ENCODE results near the gene POGZ.
A peak's percentile ranks its signal among the peaks of the same experiment; 100 is the strongest.

POGZ gene

GRCh38 chr1:151369621-151370048 lies 89.7 kb downstream of the POGZ start:
- Histone ChIP-seq H3K4me1 (ENCODE audit: control insufficient read depth in 5 of 5, insufficient read depth in 5 of 5, low read length in 5 of 5) (peaks cover 8 to 73% (median 62%) of the 10 kb centered on the region in 5 donors), H3K9me3 (ENCODE audit: control insufficient read depth in 5 of 5, low read length in 5 of 5) (no peaks in the 10 kb centered on the region), H3K27ac (ENCODE audit: low read depth, low read length) (peak overlapping the region; percentile 97), H3K36me3 (ENCODE audit: control insufficient read depth in 5 of 5, insufficient read depth in 5 of 5, low read length in 5 of 5) (peaks cover 0 to 39% (median 29%) of the 10 kb centered on the region in 5 donors), H3K9ac (ENCODE audit: low read length in 5 of 5) (peak overlapping the region in 2 of 5 donors; percentile 12 to 74), H3K4me3 (ENCODE audit: low read depth in 1 of 5, low read length in 5 of 5) (peak overlapping the region; percentile 5 to 83 (median 28)), H3K27me3 (ENCODE audit: control insufficient read depth in 5 of 5, insufficient read depth in 4 of 5, low read length in 5 of 5) (no peaks in the 10 kb centered on the region)

GRCh38 chr1:151369302-151369610 lies 90.0 kb downstream of the POGZ start:
- H3K9me3 ChIP-seq (ENCODE audit: control insufficient read depth in 5 of 5, low read length in 5 of 5): no peaks in the 10 kb centered on the region
- peaks cover 0 to 43% (median 33%) of the 10 kb centered on the region in 5 donors for H3K36me3 ChIP-seq (ENCODE audit: control insufficient read depth in 5 of 5, insufficient read depth in 5 of 5, low read length in 5 of 5)
- H3K4me3 ChIP-seq (ENCODE audit: low read depth in 1 of 5, low read length in 5 of 5): peak overlapping the region in 4 of 5 donors; percentile 5 to 83 (median 24)
- peaks cover 8 to 76% (median 65%) of the 10 kb centered on the region in 5 donors for H3K4me1 ChIP-seq (ENCODE audit: control insufficient read depth in 5 of 5, insufficient read depth in 5 of 5, low read length in 5 of 5)
- no peaks in the 10 kb centered on the region for H3K27me3 ChIP-seq (ENCODE audit: control insufficient read depth in 5 of 5, insufficient read depth in 4 of 5, low read length in 5 of 5)
- peak overlapping the region in 2 of 5 donors; percentile 12 to 74 for H3K9ac ChIP-seq (ENCODE audit: low read length in 5 of 5)
- H3K27ac ChIP-seq (ENCODE audit: low read depth, low read length): peak overlapping the region; percentile 97

GRCh38 chr1:151368393-151369301 lies 90.6 kb downstream of the POGZ start:
- H3K27ac ChIP-seq (ENCODE audit: low read depth, low read length): peak overlapping the region; percentile 97
- no peaks in the 10 kb centered on the region for H3K27me3 ChIP-seq (ENCODE audit: control insufficient read depth in 5 of 5, insufficient read depth in 4 of 5, low read length in 5 of 5)
- peak overlapping the region in 3 of 5 donors; percentile 5 to 27 (median 25) for H3K4me3 ChIP-seq (ENCODE audit: low read depth in 1 of 5, low read length in 5 of 5)
- H3K4me1 ChIP-seq (ENCODE audit: control insufficient read depth in 5 of 5, insufficient read depth in 5 of 5, low read length in 5 of 5): peaks cover 8 to 75% (median 65%) of the 10 kb centered on the region in 5 donors
- H3K9me3 ChIP-seq (ENCODE audit: control insufficient read depth in 5 of 5, low read length in 5 of 5): no peaks in the 10 kb centered on the region
- peaks cover 0 to 49% (median 35%) of the 10 kb centered on the region in 5 donors for H3K36me3 ChIP-seq (ENCODE audit: control insufficient read depth in 5 of 5, insufficient read depth in 5 of 5, low read length in 5 of 5)
- peak overlapping the region in 3 of 5 donors; percentile 12 to 45 (median 20) for H3K9ac ChIP-seq (ENCODE audit: low read length in 5 of 5)

GRCh38 chr1:151367658-151368392 lies 91.5 kb downstream of the POGZ start:
- Histone ChIP-seq H3K36me3 (ENCODE audit: control insufficient read depth in 5 of 5, insufficient read depth in 5 of 5, low read length in 5 of 5) (peaks cover 0 to 55% (median 35%) of the 10 kb centered on the region in 5 donors), H3K27me3 (ENCODE audit: control insufficient read depth in 5 of 5, insufficient read depth in 4 of 5, low read length in 5 of 5) (no peaks in the 10 kb centered on the region), H3K9ac (ENCODE audit: low read length in 5 of 5) (peak overlapping the region in 3 of 5 donors; percentile 12 to 63 (median 20)), H3K9me3 (ENCODE audit: control insufficient read depth in 5 of 5, low read length in 5 of 5) (no peaks in the 10 kb centered on the region), H3K4me3 (ENCODE audit: low read depth in 1 of 5, low read length in 5 of 5) (peak overlapping the region in 1 of 5 donors; percentile 24), H3K27ac (ENCODE audit: low read depth, low read length) (peak overlapping the region; percentile 97), H3K4me1 (ENCODE audit: control insufficient read depth in 5 of 5, insufficient read depth in 5 of 5, low read length in 5 of 5) (peaks cover 8 to 67% (median 61%) of the 10 kb centered on the region in 5 donors)

GRCh38 chr1:151364996-151365395 lies 94.3 kb downstream of the POGZ start:
- H3K4me3 ChIP-seq (ENCODE audit: low read depth in 1 of 5, low read length in 5 of 5): no peak overlapping the region
- no peaks in the 10 kb centered on the region for H3K27me3 ChIP-seq (ENCODE audit: control insufficient read depth in 5 of 5, insufficient read depth in 4 of 5, low read length in 5 of 5)
- H3K36me3 ChIP-seq (ENCODE audit: control insufficient read depth in 5 of 5, insufficient read depth in 5 of 5, low read length in 5 of 5): peaks cover 0 to 68% (median 40%) of the 10 kb centered on the region in 5 donors
- H3K4me1 ChIP-seq (ENCODE audit: control insufficient read depth in 5 of 5, insufficient read depth in 5 of 5, low read length in 5 of 5): peaks cover 8 to 39% (median 33%) of the 10 kb centered on the region in 5 donors
- no peak overlapping the region for H3K27ac ChIP-seq (ENCODE audit: low read depth, low read length)
- H3K9ac ChIP-seq (ENCODE audit: low read length in 5 of 5): no peak overlapping the region
- H3K9me3 ChIP-seq (ENCODE audit: control insufficient read depth in 5 of 5, low read length in 5 of 5): peaks cover 0 to 9% (median 0%) of the 10 kb centered on the region in 5 donors

GRCh38 chr1:151362308-151363155 lies 96.8 kb downstream of the POGZ start:
- H3K36me3 ChIP-seq (ENCODE audit: control insufficient read depth in 5 of 5, insufficient read depth in 5 of 5, low read length in 5 of 5): peaks cover 0 to 54% (median 40%) of the 10 kb centered on the region in 5 donors

GRCh38 chr1:151361883-151362282 lies 97.4 kb downstream of the POGZ start:
- Histone ChIP-seq H3K27me3 (ENCODE audit: control insufficient read depth in 5 of 5, insufficient read depth in 4 of 5, low read length in 5 of 5) (no peaks in the 10 kb centered on the region), H3K9ac (ENCODE audit: low read length in 5 of 5) (no peak overlapping the region), H3K4me1 (ENCODE audit: control insufficient read depth in 5 of 5, insufficient read depth in 5 of 5, low read length in 5 of 5) (peaks cover 0 to 10% (median 4%) of the 10 kb centered on the region in 5 donors), H3K36me3 (ENCODE audit: control insufficient read depth in 5 of 5, insufficient read depth in 5 of 5, low read length in 5 of 5) (peaks cover 0 to 51% (median 37%) of the 10 kb centered on the region in 5 donors), H3K4me3 (ENCODE audit: low read depth in 1 of 5, low read length in 5 of 5) (no peak overlapping the region), H3K27ac (ENCODE audit: low read depth, low read length) (no peak overlapping the region), H3K9me3 (ENCODE audit: control insufficient read depth in 5 of 5, low read length in 5 of 5) (peaks cover 0 to 9% (median 0%) of the 10 kb centered on the region in 5 donors)

More at GRCh38 chr1:151362308-151363155, 96.8 kb downstream of the POGZ start:
- H3K4me3 ChIP-seq (ENCODE audit: low read depth in 1 of 5, low read length in 5 of 5): no peak overlapping the region
- H3K9ac ChIP-seq (ENCODE audit: low read length in 5 of 5): no peak overlapping the region
- no peaks in the 10 kb centered on the region for H3K27me3 ChIP-seq (ENCODE audit: control insufficient read depth in 5 of 5, insufficient read depth in 4 of 5, low read length in 5 of 5)
- peaks cover 0 to 9% (median 0%) of the 10 kb centered on the region in 5 donors for H3K9me3 ChIP-seq (ENCODE audit: control insufficient read depth in 5 of 5, low read length in 5 of 5)
- H3K4me1 ChIP-seq (ENCODE audit: control insufficient read depth in 5 of 5, insufficient read depth in 5 of 5, low read length in 5 of 5): peaks cover 0 to 15% (median 8%) of the 10 kb centered on the region in 5 donors
- H3K27ac ChIP-seq (ENCODE audit: low read depth, low read length): no peak overlapping the region

- no peaks in the 10 kb centered on the region for H3K27me3 ChIP-seq (ENCODE audit: control insufficient read depth in 5 of 5, insufficient read depth in 4 of 5, low read length in 5 of 5)
- H3K36me3 ChIP-seq (ENCODE audit: control insufficient read depth in 5 of 5, insufficient read depth in 5 of 5, low read length in 5 of 5): peaks cover 0 to 3% (median 0%) of the 10 kb centered on the region in 5 donors
- no peak overlapping the region for H3K4me3 ChIP-seq (ENCODE audit: low read depth in 1 of 5, low read length in 5 of 5)
- no peaks in the 10 kb centered on the region for H3K9me3 ChIP-seq (ENCODE audit: control insufficient read depth in 5 of 5, low read length in 5 of 5)
- H3K27ac ChIP-seq (ENCODE audit: low read depth, low read length): no peak overlapping the region
- H3K4me1 ChIP-seq (ENCODE audit: control insufficient read depth in 5 of 5, insufficient read depth in 5 of 5, low read length in 5 of 5): no peaks in the 10 kb centered on the region
- H3K9ac ChIP-seq (ENCODE audit: low read length in 5 of 5): no peak overlapping the region
Observed at GRCh38 chr1:151356696-151357095, 102.6 kb downstream of the POGZ start.
